Psoas muscle (tissue), 8 donors: ENCODE results near the gene RPS6KA4. TPM values are rescaled to one million over a fixed set of nuclear protein-coding genes. Genes with fewer than 3 reads are reported as not detected.

ENCODE experiments used
- ATAC-seq, 4 donors: fragments of 200-7000 bp; cut with Tn5 transposase; one replicate each; pipeline ENCODE4 v1.9.1; 2020; ENCODE audit warnings: moderate library complexity in 3 of 4, mild to moderate bottlenecking in 2 of 4
- DNase-seq, 2 donors: peaks; one replicate each; pipeline ENCODE4 v3.0.0-alpha.2; 2020
- H3K27ac ChIP-seq: fragments of 200-600 bp; one replicate; pipeline ENCODE4 v1.8.0; 2022
- H3K27me3 ChIP-seq, 3 donors: fragments of 200-600 bp in 1 of 3; one replicate each; pipeline versions ENCODE4 v1.6.1 to v1.8.0; 2013 to 2022; ENCODE audit warnings: low read length in 2 of 3, mild to moderate bottlenecking in 2 of 3, moderate library complexity in 1 of 3; ENCODE audit not compliant: insufficient read depth in 3 of 3
- H3K36me3 ChIP-seq, 2 donors: fragments of 200-600 bp in 1 of 2; one replicate each; pipeline versions ENCODE4 v1.6.1 to v1.8.0; 2013 to 2022; ENCODE audit warnings: low read depth in 1 of 2, mild to moderate bottlenecking in 1 of 2, moderate library complexity in 1 of 2; ENCODE audit not compliant: insufficient read depth in 1 of 2
- H3K4me1 ChIP-seq: fragments of 200-600 bp; one replicate; pipeline ENCODE4 v1.8.0; 2022
- H3K4me3 ChIP-seq: fragments of 200-600 bp; one replicate; pipeline ENCODE4 v1.8.0; 2022; ENCODE audit warnings: mild to moderate bottlenecking
- H3K9me3 ChIP-seq: fragments of 200-600 bp; one replicate; pipeline ENCODE4 v1.8.0; 2022
- CTCF ChIP-seq: fragments of 200-600 bp; IDR thresholded peaks from one replicate; pipeline ENCODE4 v1.8.0; 2022; ENCODE audit warnings: antibody characterized with exemption
- WGBS, 3 donors: extraction: QIAGEN DNeasy Blood & Tissue Kit; methylation state at CpG; one replicate each; pipeline versions ENCODE4 v1.1.6 to v1.1.7; 2013; 5-methylcytosine and 5-hydroxymethylcytosine counted together
- intact Hi-C, 2 donors: fragments of 100-400 bp; cut with DNase I; formaldehyde crosslinking; loops; one replicate each; pipeline versions ENCODE4 v1.11.0 to v1.14.2; 2022
- polyA plus RNA-seq, 3 donors: library from polyadenylated mRNA; stranded (reverse); fragments of 200-250 nt; gene quantifications; one replicate each; pipeline ENCODE4 v1.2.3, GENCODE V29; 2013
- total RNA-seq, 4 donors: library from RNA; stranded (reverse); fragmentation: NEBNext Ultra II Directional in 2 of 4; extraction: Animal tissue kit (Norgen Biotek cat#: 25700) in 2 of 4; gene quantifications; one replicate each; pipeline versions ENCODE4 v1.2.1 to v1.2.4, GENCODE V29; 2021 to 2023
- donor health status: healthy with polysubstance abuse.
- donor health status: DM: no; HTN: no; CAD: no; lungs with moderate emphysema.
- donor health status: Bipolar disorder and iron deficiency.
- donor health status: healthy.
- donor health status: DM: yes; HTN: yes; CAD: no.
- donor health status: DM: no; HTN: no; CAD: no.
- donor health status: DM: no; HTN: no; CAD: no.
- donor health status: DM: yes; HTN: yes; CAD: no.

The RPS6KA4 gene
- total and polyA plus RNA-seq, 7 donors: 9.5 to 15.9 (median 13.1) TPM

DNA sequence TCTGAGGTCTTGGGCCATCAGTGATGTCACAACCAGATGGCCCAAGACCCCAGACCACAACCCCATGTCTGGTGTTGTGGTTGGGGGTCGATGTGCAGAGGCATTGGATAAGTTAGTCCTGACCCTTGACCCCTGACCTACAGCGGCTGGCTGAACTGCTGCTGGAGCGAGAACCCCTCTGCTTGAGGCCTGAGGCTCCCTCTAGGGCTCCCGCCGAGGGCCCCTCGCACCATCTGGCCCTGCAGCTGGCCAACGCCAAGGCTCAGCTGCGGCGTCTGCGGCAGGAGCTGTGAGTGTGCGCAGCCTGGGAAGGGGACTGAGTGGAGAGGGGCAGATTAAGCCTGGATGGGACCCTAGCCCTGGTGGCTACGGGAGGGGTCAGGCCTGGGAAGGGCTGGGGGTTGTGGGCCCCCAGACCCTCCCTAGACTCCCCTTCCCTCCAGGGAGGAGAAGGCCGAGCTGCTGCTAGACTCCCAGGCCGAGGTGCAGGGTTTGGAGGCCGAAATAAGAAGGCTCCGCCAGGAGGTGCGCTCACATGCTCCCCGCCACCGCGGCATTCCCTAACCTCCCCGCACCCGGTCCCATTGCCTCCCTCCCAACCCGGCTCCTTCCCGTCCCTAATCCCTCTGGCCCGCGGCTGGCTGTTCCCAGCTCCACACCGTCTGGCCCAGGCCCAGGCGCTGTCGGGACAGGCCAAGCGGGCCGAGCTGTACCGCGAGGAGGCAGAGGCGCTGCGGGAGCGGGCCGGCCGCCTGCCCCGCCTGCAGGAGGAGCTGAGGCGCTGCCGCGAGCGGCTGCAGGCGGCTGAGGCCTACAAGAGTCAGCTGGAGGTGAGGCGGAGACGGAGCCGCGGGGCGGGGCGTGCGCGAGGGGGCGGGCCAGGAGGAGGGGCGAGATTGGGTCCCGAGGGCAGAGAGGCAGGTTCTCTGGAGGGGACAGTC lies 16.8 kb upstream of the RPS6KA4 start:
- Histone ChIP-seq H3K27me3 (no peaks in the 10 kb centered on the region), H3K4me1 (peaks cover 5% of the 10 kb centered on the region), H3K4me3 (peak overlapping the region; percentile 64), H3K36me3 (no peaks in the 10 kb centered on the region), H3K27ac (peak overlapping the region; percentile 85), H3K9me3 (no peaks in the 10 kb centered on the region)
- ATAC-seq (peak; percentile 93 to 97 (median 95)), DNase-seq (peak; percentile 91 to 95)
- TF ChIP-seq CTCF: peak; percentile 51
- 11 to 19% (median 14%) methylated on average over 49 to 55 of the region's 55 CpGs for WGBS, 3 donors
- intact Hi-C loops: loop anchor here in 1 of 2 donors (2.0 kb wide), 1 partner anchor 57 kb away; the partner anchor contains the start of genes BAD and GPR137

DNA sequence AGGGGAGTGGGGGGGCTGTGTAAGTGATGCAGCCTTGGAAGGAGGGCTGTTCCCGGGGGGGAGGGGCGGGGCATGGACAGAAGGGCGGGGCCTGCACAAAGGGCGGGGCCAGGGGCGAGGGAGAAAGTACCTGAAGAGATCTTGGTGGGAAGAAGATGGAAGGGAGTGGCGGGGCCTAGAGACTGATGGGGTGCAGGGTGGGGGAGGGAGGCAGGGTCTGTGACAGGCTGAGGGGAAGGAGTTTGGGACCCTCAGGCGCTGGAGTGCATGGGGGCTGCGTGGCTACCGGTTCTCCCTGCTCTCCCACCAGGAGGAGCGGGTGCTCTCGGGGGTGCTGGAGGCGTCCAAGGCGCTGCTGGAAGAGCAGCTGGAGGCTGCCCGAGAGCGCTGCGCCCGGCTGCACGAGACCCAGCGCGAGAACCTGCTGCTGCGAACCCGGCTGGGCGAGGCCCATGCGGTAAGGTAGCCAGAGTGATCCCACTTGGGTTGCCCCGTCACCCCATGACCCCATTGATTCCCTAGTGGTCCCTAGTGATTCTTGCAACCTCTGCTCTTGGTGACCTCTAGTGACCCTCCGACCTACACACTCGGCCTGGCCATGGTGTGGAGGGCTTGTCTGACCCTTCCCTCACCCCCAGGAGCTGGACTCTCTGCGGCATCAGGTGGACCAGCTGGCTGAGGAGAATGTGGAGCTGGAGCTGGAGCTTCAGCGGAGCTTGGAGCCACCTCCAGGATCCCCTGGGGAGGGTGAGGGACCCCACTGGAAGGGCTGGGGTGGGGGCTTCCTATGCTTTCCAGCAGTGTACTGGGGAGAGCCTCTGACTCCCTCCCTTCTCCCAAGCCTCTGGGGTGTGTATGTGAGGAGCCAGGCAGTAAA lies 15.9 kb upstream of the RPS6KA4 start:
- no peak overlapping the region for H3K27ac ChIP-seq
- H3K4me3 ChIP-seq: peak overlapping the region; percentile 64
- H3K36me3 ChIP-seq: no peaks in the 10 kb centered on the region
- ATAC-seq (peak in 2 of 4 donors; percentile 49 to 61), DNase-seq (peak in 1 of 2 donors; percentile 73)
- no peak for TF ChIP-seq CTCF
- intact Hi-C loops: loop anchor here in 1 of 2 donors (2.0 kb wide), 1 partner anchor 58 kb away; the partner anchor contains the start of genes BAD and GPR137
- WGBS, 3 donors: 66 to 68% (median 67%) methylated on average over 28 to 29 of the region's 29 CpGs
- no peaks in the 10 kb centered on the region for H3K9me3 ChIP-seq
- peaks cover 5% of the 10 kb centered on the region for H3K4me1 ChIP-seq
- H3K27me3 ChIP-seq: no peaks in the 10 kb centered on the region

DNA sequence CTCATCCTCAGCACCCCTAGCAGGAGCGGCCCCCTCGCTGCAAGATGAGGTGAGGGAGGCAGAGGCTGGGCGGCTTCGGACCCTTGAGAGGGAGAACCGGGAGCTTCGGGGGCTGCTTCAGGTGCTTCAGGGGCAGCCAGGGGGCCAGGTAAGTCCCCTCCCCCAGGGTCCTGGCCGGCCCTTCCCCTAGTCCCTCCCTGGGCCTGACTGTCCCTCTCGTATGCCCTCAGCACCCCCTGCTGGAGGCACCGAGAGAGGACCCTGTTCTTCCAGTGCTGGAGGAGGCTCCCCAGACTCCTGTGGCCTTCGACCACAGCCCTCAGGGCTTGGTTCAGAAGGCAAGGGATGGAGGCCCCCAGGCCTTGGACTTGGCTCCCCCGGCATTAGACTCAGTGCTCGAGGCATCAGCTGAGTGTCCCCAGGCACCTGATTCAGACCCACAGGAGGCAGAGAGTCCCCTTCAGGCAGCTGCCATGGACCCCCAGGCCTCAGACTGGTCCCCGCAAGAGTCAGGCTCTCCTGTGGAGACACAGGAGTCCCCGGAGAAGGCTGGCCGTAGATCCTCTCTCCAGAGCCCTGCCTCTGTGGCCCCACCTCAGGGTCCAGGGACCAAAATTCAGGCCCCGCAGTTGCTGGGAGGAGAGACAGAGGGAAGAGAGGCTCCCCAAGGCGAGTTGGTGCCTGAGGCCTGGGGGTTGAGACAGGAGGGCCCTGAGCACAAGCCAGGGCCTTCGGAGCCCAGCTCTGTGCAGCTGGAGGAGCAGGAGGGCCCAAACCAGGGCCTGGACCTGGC lies 15.0 kb upstream of the RPS6KA4 start:
- intact Hi-C loops: loop anchor here in 1 of 2 donors (2.0 kb wide), 1 partner anchor 59 kb away; the partner anchor contains the start of genes BAD and GPR137
- H3K27ac ChIP-seq: no peak overlapping the region
- H3K4me3 ChIP-seq: no peak overlapping the region
- 76 to 85% (median 82%) methylated on average over 11 to 18 of the region's 18 CpGs for WGBS, 3 donors
- peak in 3 of 4 donors; percentile 20 to 33 (median 31) for ATAC-seq
- TF ChIP-seq CTCF: peak; percentile 42
- H3K27me3 ChIP-seq: no peaks in the 10 kb centered on the region
- H3K9me3 ChIP-seq: no peaks in the 10 kb centered on the region
- peaks cover 5% of the 10 kb centered on the region for H3K4me1 ChIP-seq
- DNase-seq: peak in 1 of 2 donors; percentile 62
- H3K36me3 ChIP-seq: no peaks in the 10 kb centered on the region

DNA sequence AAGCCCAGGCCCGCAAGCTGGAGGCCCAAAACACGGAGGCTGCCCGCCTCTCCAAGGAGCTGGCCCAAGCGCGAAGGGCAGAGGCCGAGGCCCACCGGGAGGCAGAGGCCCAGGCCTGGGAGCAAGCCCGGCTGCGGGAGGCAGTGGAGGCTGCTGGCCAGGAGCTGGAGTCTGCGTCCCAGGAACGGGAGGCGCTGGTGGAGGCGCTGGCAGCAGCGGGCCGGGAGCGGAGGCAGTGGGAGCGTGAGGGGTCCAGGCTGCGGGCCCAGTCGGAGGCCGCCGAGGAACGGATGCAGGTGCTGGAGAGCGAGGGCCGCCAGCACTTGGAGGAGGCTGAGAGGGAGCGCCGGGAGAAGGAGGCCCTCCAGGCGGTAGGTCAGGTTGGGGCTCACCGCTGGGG lies 14.2 kb upstream of the RPS6KA4 start:
- intact Hi-C loops: no loop called here
- no peak for DNase-seq
- no peak overlapping the region for H3K4me3 ChIP-seq
- ATAC-seq: no peak
- WGBS, 3 donors: 88 to 90% (median 89%) methylated on average over 27 to 28 of the region's 28 CpGs
- no peaks in the 10 kb centered on the region for H3K9me3 ChIP-seq
- no peak overlapping the region for H3K27ac ChIP-seq
- no peaks in the 10 kb centered on the region for H3K27me3 ChIP-seq
- no peaks in the 10 kb centered on the region for H3K36me3 ChIP-seq
- no peak for TF ChIP-seq CTCF
- H3K4me1 ChIP-seq: peaks cover 5% of the 10 kb centered on the region
